IPS-18a (cell line): ENCODE measurements around the gene HLA-A.
"Not testable (repeated sequence)": the region's sequence is repeated elsewhere in the genome, so short reads cannot be mapped to it uniquely, and the experiment has no call there.

Source experiments
- H3K27ac ChIP-seq: one replicate; pipeline ENCODE4 v1.5.1; 2013; ENCODE audit warnings: low read length
- H3K27me3 ChIP-seq: one replicate; pipeline ENCODE4 v1.6.1; 2013; ENCODE audit warnings: mild to moderate bottlenecking, low read length; ENCODE audit not compliant: control insufficient read depth, insufficient read depth
- H3K36me3 ChIP-seq: one replicate; pipeline ENCODE4 v1.6.1; 2013; ENCODE audit warnings: low read depth, low read length; ENCODE audit not compliant: control insufficient read depth
- H3K4me1 ChIP-seq: one replicate; pipeline ENCODE4 v1.6.1; 2013; ENCODE audit warnings: low read depth, low read length; ENCODE audit not compliant: control insufficient read depth
- H3K4me3 ChIP-seq: one replicate; pipeline ENCODE4 v1.5.1; 2013; ENCODE audit warnings: low read length
- H3K9ac ChIP-seq: one replicate; pipeline ENCODE4 v1.6.1; 2013; ENCODE audit warnings: mild to moderate bottlenecking, low read length, moderate library complexity
- H3K9me3 ChIP-seq: one replicate; pipeline ENCODE4 v1.6.1; 2013; ENCODE audit warnings: low read depth, low read length; ENCODE audit not compliant: control insufficient read depth

Gene HLA-A

GRCh38 chr6:29977425-29977727, 35.0 kb downstream of the HLA-A start:
- Histone ChIP-seq H3K9me3 (no peaks in the 10 kb centered on the region), H3K36me3 (no peaks in the 10 kb centered on the region), H3K27ac (no peak overlapping the region), H3K4me3 (peak overlapping the region; percentile 61), H3K27me3 (peaks cover 62% of the 10 kb centered on the region), H3K4me1 (no peaks in the 10 kb centered on the region), H3K9ac (no peak overlapping the region)

GRCh38 chr6:29980013-29980412, 37.7 kb downstream of the HLA-A start:
- H3K27me3 ChIP-seq = peaks cover 38% of the 10 kb centered on the region
- H3K27ac ChIP-seq, H3K9ac ChIP-seq: not testable (repeated sequence)

DNA sequence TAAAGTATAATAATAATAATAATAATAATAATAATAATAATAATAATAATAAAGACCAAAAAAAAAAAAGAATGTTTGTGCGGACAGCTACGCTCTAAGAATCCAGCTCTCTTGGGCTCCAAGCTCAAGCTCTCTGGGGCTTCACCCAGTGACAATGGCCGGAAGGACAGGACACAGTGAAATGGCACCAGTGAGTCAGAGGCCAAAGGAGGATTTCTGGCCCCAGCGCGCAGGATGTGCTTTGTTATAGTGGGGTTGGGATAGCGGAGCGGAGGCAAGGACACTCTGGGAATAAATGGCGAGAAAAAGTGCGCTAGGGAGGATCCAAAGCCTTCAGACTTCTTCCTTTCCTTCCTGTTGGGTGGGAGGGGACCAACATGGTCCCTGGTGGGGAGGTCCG, 38.2 kb downstream of the HLA-A start:
- Histone ChIP-seq H3K9ac (no peak overlapping the region), H3K4me3 (no peak overlapping the region), H3K4me1 (no peaks in the 10 kb centered on the region), H3K27me3 (peaks cover 33% of the 10 kb centered on the region), H3K36me3 (no peaks in the 10 kb centered on the region), H3K27ac (no peak overlapping the region), H3K9me3 (no peaks in the 10 kb centered on the region)

More at GRCh38 chr6:29980013-29980412, 37.7 kb downstream of the HLA-A start:
- not testable (repeated sequence) for H3K4me1 ChIP-seq, H3K9me3 ChIP-seq, H3K4me3 ChIP-seq, H3K36me3 ChIP-seq

GRCh38 chr6:29981211-29981812, 39.0 kb downstream of the HLA-A start:
- no peaks in the 10 kb centered on the region for H3K9me3 ChIP-seq
- no peaks in the 10 kb centered on the region for H3K4me1 ChIP-seq
- H3K36me3 ChIP-seq = no peaks in the 10 kb centered on the region
- no peak overlapping the region for H3K9ac ChIP-seq
- H3K27me3 ChIP-seq = peaks cover 25% of the 10 kb centered on the region
- no peak overlapping the region for H3K27ac ChIP-seq
- no peak overlapping the region for H3K4me3 ChIP-seq

GRCh38 chr6:29982097-29982496, 39.8 kb downstream of the HLA-A start:
- H3K36me3 ChIP-seq = no peaks in the 10 kb centered on the region
- H3K4me3 ChIP-seq = no peak overlapping the region
- peaks cover 17% of the 10 kb centered on the region for H3K27me3 ChIP-seq
- H3K27ac ChIP-seq = no peak overlapping the region
- no peaks in the 10 kb centered on the region for H3K9me3 ChIP-seq
- H3K4me1 ChIP-seq = no peaks in the 10 kb centered on the region
- no peak overlapping the region for H3K9ac ChIP-seq

GRCh38 chr6:29984232-29984631, 41.9 kb downstream of the HLA-A start:
- no peaks in the 10 kb centered on the region for H3K27me3 ChIP-seq

GRCh38 chr6:29984992-29985391, 42.7 kb downstream of the HLA-A start:
- H3K36me3 ChIP-seq = no peaks in the 10 kb centered on the region
- no peak overlapping the region for H3K27ac ChIP-seq
- H3K4me1 ChIP-seq = no peaks in the 10 kb centered on the region
- no peaks in the 10 kb centered on the region for H3K9me3 ChIP-seq
- no peak overlapping the region for H3K9ac ChIP-seq
- no peak overlapping the region for H3K4me3 ChIP-seq
- H3K27me3 ChIP-seq = no peaks in the 10 kb centered on the region

More at GRCh38 chr6:29984232-29984631, 41.9 kb downstream of the HLA-A start:
- H3K4me1 ChIP-seq = no peaks in the 10 kb centered on the region
- no peaks in the 10 kb centered on the region for H3K36me3 ChIP-seq
- no peak overlapping the region for H3K9ac ChIP-seq
- no peak overlapping the region for H3K4me3 ChIP-seq
- H3K27ac ChIP-seq = no peak overlapping the region
- H3K9me3 ChIP-seq = no peaks in the 10 kb centered on the region

GRCh38 chr6:29986179-29986781, 43.9 kb downstream of the HLA-A start:
- H3K4me1 ChIP-seq = no peaks in the 10 kb centered on the region
- H3K4me3 ChIP-seq = no peak overlapping the region
- H3K9me3 ChIP-seq = no peaks in the 10 kb centered on the region
- H3K27me3 ChIP-seq = no peaks in the 10 kb centered on the region
- no peaks in the 10 kb centered on the region for H3K36me3 ChIP-seq
- no peak overlapping the region for H3K27ac ChIP-seq
- H3K9ac ChIP-seq = no peak overlapping the region

GRCh38 chr6:29989211-29989610, 46.9 kb downstream of the HLA-A start:
- H3K9me3 ChIP-seq = no peaks in the 10 kb centered on the region
- no peak overlapping the region for H3K9ac ChIP-seq
- no peaks in the 10 kb centered on the region for H3K36me3 ChIP-seq
- no peaks in the 10 kb centered on the region for H3K4me1 ChIP-seq
- no peaks in the 10 kb centered on the region for H3K27me3 ChIP-seq
- H3K4me3 ChIP-seq = no peak overlapping the region
- H3K27ac ChIP-seq = no peak overlapping the region

- H3K27ac ChIP-seq = no peak overlapping the region
- no peaks in the 10 kb centered on the region for H3K36me3 ChIP-seq
- no peak overlapping the region for H3K4me3 ChIP-seq
- no peaks in the 10 kb centered on the region for H3K4me1 ChIP-seq
- H3K9ac ChIP-seq = no peak overlapping the region
- no peaks in the 10 kb centered on the region for H3K27me3 ChIP-seq
- H3K9me3 ChIP-seq = no peaks in the 10 kb centered on the region
These were observed 48.6 kb downstream of the HLA-A start for GRCh38 chr6:29990931-29991330.

DNA sequence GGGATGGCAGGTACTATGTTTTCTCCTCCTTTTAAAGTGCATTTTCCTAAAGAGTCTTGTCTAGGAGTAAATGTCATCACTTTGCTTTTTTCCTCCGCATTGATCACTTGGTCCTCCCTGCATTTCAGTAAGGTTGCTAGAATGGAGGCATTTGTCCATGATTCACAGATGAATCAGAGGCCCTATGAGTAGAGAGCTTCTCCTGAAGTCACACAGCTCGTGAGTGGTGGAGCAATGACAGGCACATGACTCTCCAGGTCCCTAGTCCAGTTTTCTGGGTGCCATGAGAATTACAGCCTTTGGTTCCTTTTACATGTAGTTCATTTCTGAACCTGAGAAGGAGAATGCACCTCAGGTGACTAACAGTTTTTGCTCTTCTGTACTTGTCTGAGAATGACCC, 50.5 kb downstream of the HLA-A start:
- no peak overlapping the region for H3K4me3 ChIP-seq
- no peaks in the 10 kb centered on the region for H3K9me3 ChIP-seq
- H3K4me1 ChIP-seq = no peaks in the 10 kb centered on the region
- no peak overlapping the region for H3K9ac ChIP-seq
- no peaks in the 10 kb centered on the region for H3K27me3 ChIP-seq
- no peak overlapping the region for H3K27ac ChIP-seq
- no peaks in the 10 kb centered on the region for H3K36me3 ChIP-seq

- H3K4me1 ChIP-seq = no peaks in the 10 kb centered on the region
- H3K9me3 ChIP-seq = no peaks in the 10 kb centered on the region
These were observed 52.5 kb downstream of the HLA-A start for GRCh38 chr6:29994826-29995225.

More at GRCh38 chr6:29994826-29995225, 52.5 kb downstream of the HLA-A start:
- H3K9ac ChIP-seq = no peak overlapping the region
- H3K36me3 ChIP-seq = no peaks in the 10 kb centered on the region
- no peaks in the 10 kb centered on the region for H3K27me3 ChIP-seq
- H3K27ac ChIP-seq = no peak overlapping the region
- no peak overlapping the region for H3K4me3 ChIP-seq
